ENCODE measurements around the gene MITF.

DNA sequence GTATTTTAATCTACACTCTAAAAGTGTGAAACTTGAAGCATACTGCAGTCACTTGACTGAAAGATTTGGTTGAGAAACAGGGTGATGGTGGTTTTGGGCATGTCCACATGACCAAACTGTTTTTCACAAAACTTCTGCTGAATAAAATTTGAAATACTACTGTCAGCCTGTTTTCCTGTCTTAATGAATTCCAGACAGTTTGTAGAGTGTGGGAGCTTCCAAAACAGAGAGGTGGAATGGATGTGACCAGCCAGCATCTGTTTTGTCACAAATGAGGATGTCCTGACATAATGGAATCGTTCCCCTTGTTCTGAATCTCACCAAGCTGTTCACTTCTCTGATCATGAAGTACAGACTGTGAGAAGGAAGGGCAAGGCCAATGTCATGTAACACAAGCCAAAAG lies 11.8 kb downstream of the MITF start:
- TF ChIP-seq, protein P1, sequence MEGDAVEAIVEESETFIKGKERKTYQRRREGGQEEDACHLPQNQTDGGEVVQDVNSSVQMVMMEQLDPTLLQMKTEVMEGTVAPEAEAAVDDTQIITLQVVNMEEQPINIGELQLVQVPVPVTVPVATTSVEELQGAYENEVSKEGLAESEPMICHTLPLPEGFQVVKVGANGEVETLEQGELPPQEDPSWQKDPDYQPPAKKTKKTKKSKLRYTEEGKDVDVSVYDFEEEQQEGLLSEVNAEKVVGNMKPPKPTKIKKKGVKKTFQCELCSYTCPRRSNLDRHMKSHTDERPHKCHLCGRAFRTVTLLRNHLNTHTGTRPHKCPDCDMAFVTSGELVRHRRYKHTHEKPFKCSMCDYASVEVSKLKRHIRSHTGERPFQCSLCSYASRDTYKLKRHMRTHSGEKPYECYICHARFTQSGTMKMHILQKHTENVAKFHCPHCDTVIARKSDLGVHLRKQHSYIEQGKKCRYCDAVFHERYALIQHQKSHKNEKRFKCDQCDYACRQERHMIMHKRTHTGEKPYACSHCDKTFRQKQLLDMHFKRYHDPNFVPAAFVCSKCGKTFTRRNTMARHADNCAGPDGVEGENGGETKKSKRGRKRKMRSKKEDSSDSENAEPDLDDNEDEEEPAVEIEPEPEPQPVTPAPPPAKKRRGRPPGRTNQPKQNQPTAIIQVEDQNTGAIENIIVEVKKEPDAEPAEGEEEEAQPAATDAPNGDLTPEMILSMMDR (IDR thresholded peaks at IDR 0.05; ENCODE audit: low read depth, low read length, poor library complexity, severe bottlenecking) = no peak
- TF ChIP-seq EZH2phosphoT487 (IDR thresholded peaks at IDR 0.05; ENCODE audit: borderline replicate concordance, low read length) = no peak
